ENCODE results near the gene OAT. TPM values are rescaled to one million over a fixed set of nuclear protein-coding genes. Genes with fewer than 3 reads are reported as not detected.

OAT gene
- total and polyA plus RNA-seq, 4 donors, result 26.2 to 75.3 (median 53.7) TPM

DNA sequence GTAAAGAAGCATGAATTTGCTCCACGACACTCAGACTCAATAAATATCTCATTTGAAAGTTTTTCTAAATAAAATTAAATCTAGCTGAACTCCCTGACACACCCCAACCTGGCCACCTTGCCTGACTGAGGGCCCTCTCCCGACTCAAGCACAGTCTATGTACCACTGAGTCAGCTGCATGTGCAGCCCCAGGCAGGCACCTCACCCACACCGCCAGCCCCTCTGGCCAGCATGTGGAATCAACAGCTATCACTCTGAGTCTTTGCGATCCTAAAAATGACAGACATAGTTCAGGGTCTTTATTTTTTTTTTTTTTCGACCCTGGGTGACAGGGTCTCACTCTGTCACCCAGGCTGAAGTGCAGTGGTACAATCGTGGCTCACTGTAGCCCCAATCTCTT is 35.2 kb downstream of the OAT start:
- Histone ChIP-seq H3K27ac (ENCODE audit: low read depth in 1 of 2, low read length in 1 of 2) (no peak overlapping the region), H3K36me3 (ENCODE audit: control insufficient read depth in 4 of 4, insufficient read depth in 4 of 4, low read length in 4 of 4) (no peaks in the 10 kb centered on the region), H3K9ac (ENCODE audit: insufficient read depth in 1 of 2, low read length in 2 of 2) (no peak overlapping the region), H3K27me3 (ENCODE audit: control insufficient read depth in 3 of 3, insufficient read depth in 3 of 3, low read length in 2 of 3) (peaks cover 0 to 13% (median 0%) of the 10 kb centered on the region in 3 donors), H3K4me3 (no peak overlapping the region), H3K9me3 (ENCODE audit: control insufficient read depth in 4 of 4, insufficient read depth in 3 of 4, low read length in 3 of 4) (no peaks in the 10 kb centered on the region), H3K4me1 (ENCODE audit: control insufficient read depth in 5 of 5, insufficient read depth in 5 of 5, low read length in 5 of 5) (no peaks in the 10 kb centered on the region)
- 80 to 95% methylated on average over 6 of the region's 6 CpGs for WGBS, 2 donors
- DNase-seq, result no peak
- ATAC-seq (ENCODE audit: insufficient read depth, low FRiP score), result no peak
- no peak for TF ChIP-seq CTCF (IDR thresholded peaks at IDR 0.05; ENCODE audit: control extremely low read depth, extremely low read depth)

DNA sequence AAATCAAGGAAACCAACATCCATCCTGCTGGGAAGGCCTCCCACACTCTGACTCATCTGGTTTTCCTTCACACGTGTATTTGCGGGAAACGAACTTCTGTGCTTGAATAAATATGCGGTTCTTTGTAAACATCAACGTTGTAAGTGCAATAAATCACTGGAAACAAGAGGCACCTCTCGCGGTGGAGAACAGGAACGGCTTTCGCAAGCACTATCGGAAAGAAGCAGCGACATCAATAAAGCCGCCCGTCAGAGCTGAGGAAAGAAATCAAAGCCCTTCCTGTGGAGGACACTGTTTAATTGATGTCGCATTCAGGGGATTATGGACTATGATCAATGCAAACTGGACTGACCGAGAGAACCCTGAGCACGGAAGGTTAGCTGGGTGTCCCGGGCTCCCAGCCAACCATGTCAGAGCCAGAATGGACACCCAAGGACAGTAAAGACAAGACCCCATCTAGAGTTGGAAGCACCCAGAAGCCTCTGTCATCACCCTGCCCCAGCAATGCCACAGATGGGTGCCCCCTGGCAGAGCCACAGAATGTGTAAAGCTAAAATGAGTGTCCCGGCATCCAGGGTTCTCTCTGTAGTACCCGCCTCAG is 37.6 kb downstream of the OAT start:
- TF ChIP-seq CTCF (IDR thresholded peaks at IDR 0.05; ENCODE audit: control extremely low read depth, extremely low read depth), result no peak
- H3K9ac ChIP-seq (ENCODE audit: insufficient read depth in 1 of 2, low read length in 2 of 2), result no peak overlapping the region
- no peaks in the 10 kb centered on the region for H3K9me3 ChIP-seq (ENCODE audit: control insufficient read depth in 4 of 4, insufficient read depth in 3 of 4, low read length in 3 of 4)
- peaks cover 0 to 15% (median 0%) of the 10 kb centered on the region in 3 donors for H3K27me3 ChIP-seq (ENCODE audit: control insufficient read depth in 3 of 3, insufficient read depth in 3 of 3, low read length in 2 of 3)
- no peaks in the 10 kb centered on the region for H3K4me1 ChIP-seq (ENCODE audit: control insufficient read depth in 5 of 5, insufficient read depth in 5 of 5, low read length in 5 of 5)
- H3K36me3 ChIP-seq (ENCODE audit: control insufficient read depth in 4 of 4, insufficient read depth in 4 of 4, low read length in 4 of 4), result no peaks in the 10 kb centered on the region
- ATAC-seq (ENCODE audit: insufficient read depth, low FRiP score), result peak; percentile 15
- H3K4me3 ChIP-seq, result no peak overlapping the region
- H3K27ac ChIP-seq (ENCODE audit: low read depth in 1 of 2, low read length in 1 of 2), result no peak overlapping the region
- DNase-seq, result no peak
- 25 to 32% methylated on average over 19 of the region's 19 CpGs for WGBS, 2 donors

GRCh38 chr10:124380256-124380995 is 38.3 kb downstream of the OAT start:
- no peak overlapping the region for H3K9ac ChIP-seq (ENCODE audit: insufficient read depth in 1 of 2, low read length in 2 of 2)
- ATAC-seq (ENCODE audit: insufficient read depth, low FRiP score), result no peak
- no peak overlapping the region for H3K27ac ChIP-seq (ENCODE audit: low read depth in 1 of 2, low read length in 1 of 2)
- H3K36me3 ChIP-seq (ENCODE audit: control insufficient read depth in 4 of 4, insufficient read depth in 4 of 4, low read length in 4 of 4), result no peaks in the 10 kb centered on the region
- H3K27me3 ChIP-seq (ENCODE audit: control insufficient read depth in 3 of 3, insufficient read depth in 3 of 3, low read length in 2 of 3), result peaks cover 0 to 15% (median 0%) of the 10 kb centered on the region in 3 donors
- no peak overlapping the region for H3K4me3 ChIP-seq
- no peak for TF ChIP-seq CTCF (IDR thresholded peaks at IDR 0.05; ENCODE audit: control extremely low read depth, extremely low read depth)
- no peak for DNase-seq
- no peaks in the 10 kb centered on the region for H3K9me3 ChIP-seq (ENCODE audit: control insufficient read depth in 4 of 4, insufficient read depth in 3 of 4, low read length in 3 of 4)
- no peaks in the 10 kb centered on the region for H3K4me1 ChIP-seq (ENCODE audit: control insufficient read depth in 5 of 5, insufficient read depth in 5 of 5, low read length in 5 of 5)
- WGBS, 2 donors, result 70 to 78% methylated on average over 9 of the region's 9 CpGs
